ENCODE data around the gene OR6J1. TPM values are rescaled to one million over a fixed set of nuclear protein-coding genes. Genes with fewer than 3 reads are reported as not detected.

Gene OR6J1
- polyA plus RNA-seq, 1 experiment, result not detected

Other genes starting within 250 kb of the OR6J1 start
- gene DAD1, start 55.1 kb downstream of the OR6J1 start, polyA plus RNA-seq (2011; rRNA removed), result 420 and 467 TPM in 2 replicates
- 42.1 and 49.4 TPM in 2 replicates for gene ABHD4, start 46.1 kb downstream of the OR6J1 start, polyA plus RNA-seq (2011; rRNA removed)
- 181 and 198 TPM in 2 replicates for gene OXA1L, start 122.3 kb upstream of the OR6J1 start, polyA plus RNA-seq (2011; rRNA removed)
- 7.5 and 7.7 TPM in 2 replicates for gene SLC7A7, start 171.1 kb upstream of the OR6J1 start, polyA plus RNA-seq (2011; rRNA removed)
- gene MRPL52, start 185.5 kb upstream of the OR6J1 start, polyA plus RNA-seq (2011; rRNA removed), result 71.8 and 78.1 TPM in 2 replicates
- 365 and 448 TPM in 2 replicates for gene MMP14, start 192.2 kb upstream of the OR6J1 start, polyA plus RNA-seq (2011; rRNA removed)
- gene LRP10, start 227.4 kb upstream of the OR6J1 start, polyA plus RNA-seq (2011; rRNA removed), result 87.8 and 125 TPM in 2 replicates
- gene REM2, start 238.9 kb upstream of the OR6J1 start, polyA plus RNA-seq (2011; rRNA removed), result 0.06 and 0.19 TPM in 2 replicates